Activated CD4-positive, alpha-beta T cell treated with anti-CD3 and anti-CD28 coated beads for 36 hours (primary cell): ENCODE data around the gene UQCRHL. TPM values are rescaled to one million over a fixed set of nuclear protein-coding genes. Genes with fewer than 3 reads are reported as not detected.

Experiments
- ATAC-seq: fragments of 200-7000 bp; cut with Tn5 transposase; one replicate; pipeline ENCODE4 v1.10.0; 2021; ENCODE audit warnings: mild to moderate bottlenecking, moderate library complexity
- CTCF ChIA-PET: fragments of 350-600 bp; sonication (Branson Sonifier 250); formaldehyde crosslinking; loops from one replicate; lab custom pipeline; 2021; ENCODE audit warnings: antibody characterized with exemption; lab: Charles Lee
- POLR2A ChIA-PET: fragments of 350-600 bp; sonication (Branson Sonifier 250); formaldehyde crosslinking; loops from one replicate; lab custom pipeline; 2021; ENCODE audit warnings: antibody characterized with exemption, inconsistent platforms; lab: Charles Lee
- DNase-seq: peaks from one replicate; pipeline ENCODE4 v3.0.0-alpha.2; 2020
- H3K27ac Mint-ChIP-seq: one replicate; pipeline ENCODE4 v1.8.0; 2021; ENCODE audit warnings: mixed read lengths
- H3K27me3 Mint-ChIP-seq: one replicate; pipeline ENCODE4 v1.8.0; 2021; ENCODE audit warnings: mixed read lengths
- H3K36me3 Mint-ChIP-seq: one replicate; pipeline ENCODE4 v1.8.0; 2021; ENCODE audit warnings: low read depth, mixed read lengths
- H3K4me1 Mint-ChIP-seq: one replicate; pipeline ENCODE4 v1.8.0; 2021; ENCODE audit warnings: mixed read lengths
- H3K4me3 Mint-ChIP-seq: one replicate; pipeline ENCODE4 v1.8.0; 2021; ENCODE audit warnings: mild to moderate bottlenecking, moderate library complexity, mixed read lengths
- H3K9me3 Mint-ChIP-seq: one replicate; pipeline ENCODE4 v1.8.0; 2021; ENCODE audit warnings: low read depth, mixed read lengths
- intact Hi-C, 2 experiments: fragments of 100-400 bp; cut with DNase I in 1 of 2; cut with micrococcal nuclease in 1 of 2; formaldehyde crosslinking; loops; one replicate each; pipeline versions ENCODE4 v1.14.2 to v1.15.1; 2022 to 2024; cut with DNase I, micrococcal nuclease
- total RNA-seq, 2 experiments: library from RNA; stranded (reverse); gene quantifications; one replicate each; pipeline ENCODE4 v1.2.3, GENCODE V29; 2021

Gene UQCRHL
- total RNA-seq, 2 experiments from 2014 or later = 1.4 to 1.9 TPM

DNA sequence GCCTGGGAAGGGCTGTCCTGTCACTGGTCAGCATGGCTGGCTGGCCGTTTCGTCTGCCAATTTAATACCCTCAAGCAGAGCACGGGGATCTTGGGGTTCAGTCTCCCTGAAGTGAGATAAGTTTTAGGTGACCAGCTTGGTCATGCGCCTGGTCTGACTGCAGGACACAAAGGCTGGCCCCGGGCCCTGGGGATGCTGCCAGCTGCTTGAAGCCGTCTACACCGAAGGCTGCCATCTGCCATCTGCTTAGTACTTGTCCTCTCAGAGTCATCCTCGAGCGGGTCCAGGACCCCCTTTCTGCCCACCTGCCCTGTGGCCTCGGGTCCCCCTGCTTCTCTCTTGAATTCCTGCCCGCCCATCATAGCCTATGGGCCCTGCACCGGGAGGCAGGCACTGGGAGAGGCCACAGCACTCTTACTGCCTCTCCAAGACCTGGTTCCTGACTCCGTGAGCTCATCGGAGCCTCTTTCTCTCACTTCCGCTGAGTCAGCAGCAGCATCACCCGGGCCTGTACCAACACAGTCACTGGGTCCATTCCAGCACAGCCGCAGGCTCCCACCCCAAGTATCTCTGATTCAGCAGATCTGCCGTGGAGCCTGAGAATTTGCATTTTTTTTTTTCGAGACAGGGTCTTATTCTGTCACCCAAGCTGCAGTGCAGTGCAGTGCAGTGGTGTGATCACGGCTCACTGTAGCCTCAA is 41.8 kb downstream of the UQCRHL start:
- Mint-ChIP-seq H3K36me3 (no peaks in the 10 kb centered on the region), H3K9me3 (no peaks in the 10 kb centered on the region), H3K27ac (no peak overlapping the region), H3K27me3 (peaks cover 6% of the 10 kb centered on the region), H3K4me3 (no peak overlapping the region), H3K4me1 (no peaks in the 10 kb centered on the region)
- intact Hi-C loops = no loop called here
- POLR2A ChIA-PET = no interaction called here
- DNase-seq (no peak), ATAC-seq (no peak)
- CTCF ChIA-PET = interaction anchor here (0.6 to 0.8 kb wide), 2 partner anchors 9 to 13 kb away, joined by 3 to 4 read pairs; no protein-coding TSS in a partner anchor

DNA sequence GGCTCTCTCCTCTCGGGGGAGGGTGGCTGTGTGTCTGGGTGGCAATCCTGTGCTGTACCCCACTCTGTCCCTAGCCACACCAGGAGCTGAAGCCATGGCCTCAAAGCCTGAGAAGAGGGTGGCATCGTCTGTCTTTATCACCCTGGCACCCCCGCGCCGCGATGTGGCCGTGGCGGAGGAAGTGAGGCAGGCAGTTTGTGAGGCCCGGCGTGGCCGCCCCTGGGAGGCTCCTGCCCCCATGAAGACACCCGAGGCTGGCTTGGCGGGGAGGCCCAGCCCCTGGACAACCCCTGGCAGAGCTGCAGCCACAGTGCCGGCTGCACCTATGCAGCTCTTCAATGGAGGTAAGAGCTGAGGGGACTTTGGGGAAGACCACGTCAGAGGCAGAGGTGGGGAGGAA is 42.6 kb downstream of the UQCRHL start:
- Mint-ChIP-seq H3K27me3 (peaks cover 7% of the 10 kb centered on the region), H3K36me3 (no peaks in the 10 kb centered on the region), H3K27ac (no peak overlapping the region), H3K4me3 (no peak overlapping the region), H3K9me3 (no peaks in the 10 kb centered on the region), H3K4me1 (no peaks in the 10 kb centered on the region)
- CTCF ChIA-PET = interaction anchor here (0.7 kb wide), 1 partner anchor 439 kb away, joined by 3 read pairs; no protein-coding TSS in a partner anchor
- no peak for DNase-seq
- no peak for ATAC-seq
- intact Hi-C loops = no loop called here
- POLR2A ChIA-PET = no interaction called here

DNA sequence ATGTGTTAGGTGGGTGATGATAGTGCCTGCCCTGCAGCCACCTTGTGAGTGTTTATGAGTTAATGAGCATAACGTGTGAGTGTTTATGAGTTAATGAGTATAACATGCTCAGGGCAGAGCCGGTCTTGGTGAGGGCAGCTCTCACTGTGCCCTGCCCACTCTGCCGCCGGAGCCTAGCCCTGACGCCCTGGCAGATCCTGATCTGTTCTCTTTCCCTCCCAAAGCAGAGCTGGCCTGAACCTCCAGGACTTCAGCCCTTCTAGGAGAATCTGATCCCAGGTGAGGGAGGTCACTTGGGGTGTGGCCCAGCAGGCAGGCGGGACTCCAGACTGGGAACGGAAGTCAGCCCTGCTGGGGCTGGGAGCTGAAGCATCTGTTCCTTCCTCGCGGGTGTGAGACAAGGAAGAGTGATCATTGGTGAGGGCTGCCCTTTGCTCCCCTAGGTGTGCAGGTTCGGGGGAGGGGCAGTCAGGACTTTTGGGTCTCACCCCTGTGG is 43.1 kb downstream of the UQCRHL start:
- H3K27ac Mint-ChIP-seq = no peak overlapping the region
- no peak overlapping the region for H3K4me3 Mint-ChIP-seq
- POLR2A ChIA-PET = no interaction called here
- no peak for ATAC-seq
- no peaks in the 10 kb centered on the region for H3K9me3 Mint-ChIP-seq
- CTCF ChIA-PET = interaction anchor here (0.7 kb wide), 1 partner anchor 439 kb away, joined by 3 read pairs; no protein-coding TSS in a partner anchor
- no peak for DNase-seq
- H3K27me3 Mint-ChIP-seq = peaks cover 10% of the 10 kb centered on the region
- no peaks in the 10 kb centered on the region for H3K36me3 Mint-ChIP-seq
- intact Hi-C loops = no loop called here
- H3K4me1 Mint-ChIP-seq = no peaks in the 10 kb centered on the region

DNA sequence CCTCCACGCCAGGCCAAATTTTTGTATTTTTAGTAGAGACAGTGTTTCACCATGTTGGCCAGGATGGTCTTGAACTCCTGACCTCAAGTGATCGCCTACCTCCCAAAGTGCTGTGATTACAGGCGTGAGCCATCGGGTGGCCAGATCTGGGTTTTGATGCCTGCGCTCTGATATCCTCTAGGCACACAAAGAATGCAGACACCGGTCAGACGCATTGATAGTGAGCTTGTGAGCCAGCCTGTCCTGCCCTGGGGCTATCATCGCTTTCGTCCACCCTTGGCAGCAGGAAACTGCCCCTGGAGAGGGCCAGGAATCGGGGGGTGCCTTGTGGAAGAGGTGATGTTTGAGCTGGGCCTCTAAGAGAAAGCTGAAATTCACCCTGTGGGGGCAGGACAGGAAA is 44.9 kb downstream of the UQCRHL start:
- ATAC-seq (no peak), DNase-seq (no peak)
- intact Hi-C loops = no loop called here
- Mint-ChIP-seq H3K27me3 (peaks cover 14% of the 10 kb centered on the region), H3K36me3 (no peaks in the 10 kb centered on the region), H3K27ac (no peak overlapping the region), H3K9me3 (no peaks in the 10 kb centered on the region), H3K4me3 (no peak overlapping the region), H3K4me1 (peaks cover 2% of the 10 kb centered on the region)
- CTCF ChIA-PET = interaction anchor here (0.7 to 0.8 kb wide), 2 partner anchors 263 to 1433 kb away, joined by 3 read pairs; no protein-coding TSS in a partner anchor
- POLR2A ChIA-PET = interaction anchor here (0.6 kb wide), 1 partner anchor 21 kb away, joined by 3 read pairs; no protein-coding TSS in a partner anchor

DNA sequence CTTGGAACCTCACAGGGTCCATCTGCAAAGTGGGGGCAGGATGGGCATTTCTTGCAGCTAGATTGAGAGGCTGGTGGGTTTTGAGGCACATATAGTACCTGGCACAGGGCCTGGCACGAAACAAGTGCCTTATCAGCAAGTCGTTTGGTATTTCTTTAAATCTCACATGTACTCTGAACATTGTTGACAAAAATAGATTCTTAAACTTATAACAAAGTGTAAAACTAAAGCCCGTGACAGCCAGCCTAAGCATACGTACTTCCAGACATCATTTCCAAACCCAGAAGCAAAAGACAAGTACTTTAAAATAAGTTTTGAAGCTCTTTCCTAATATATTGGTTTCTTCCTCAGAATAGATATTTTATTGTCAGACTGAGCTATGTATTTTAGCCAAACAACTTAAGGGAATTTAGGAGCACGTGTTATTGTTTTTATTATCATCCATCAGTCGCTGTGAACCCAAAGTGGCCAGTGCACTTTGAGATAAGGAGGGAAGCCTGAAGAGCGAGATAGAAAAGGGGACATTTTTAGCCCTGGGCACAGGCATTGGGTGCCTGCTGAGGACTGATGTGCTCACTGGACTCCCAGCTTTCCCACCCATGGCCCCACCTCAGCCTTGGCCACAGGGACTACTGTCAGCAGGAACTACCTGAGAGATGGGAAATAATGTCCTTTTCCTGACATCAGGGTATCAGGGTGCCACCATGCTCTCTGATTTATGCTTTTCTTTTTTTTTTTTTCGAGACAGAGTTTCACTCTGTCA is 45.9 kb downstream of the UQCRHL start:
- no peak overlapping the region for H3K27ac Mint-ChIP-seq
- no peak for DNase-seq
- no peak for ATAC-seq
- no peaks in the 10 kb centered on the region for H3K36me3 Mint-ChIP-seq
- H3K4me3 Mint-ChIP-seq = no peak overlapping the region
- intact Hi-C loops = no loop called here
- CTCF ChIA-PET = interaction anchor here (0.6 kb wide), 1 partner anchor 57 kb away, joined by 3 read pairs; no protein-coding TSS in a partner anchor
- H3K27me3 Mint-ChIP-seq = peaks cover 22% of the 10 kb centered on the region
- peaks cover 2% of the 10 kb centered on the region for H3K4me1 Mint-ChIP-seq
- no peaks in the 10 kb centered on the region for H3K9me3 Mint-ChIP-seq
- POLR2A ChIA-PET = interaction anchor here (0.6 kb wide), 1 partner anchor 20 kb away, joined by 3 read pairs; no protein-coding TSS in a partner anchor

DNA sequence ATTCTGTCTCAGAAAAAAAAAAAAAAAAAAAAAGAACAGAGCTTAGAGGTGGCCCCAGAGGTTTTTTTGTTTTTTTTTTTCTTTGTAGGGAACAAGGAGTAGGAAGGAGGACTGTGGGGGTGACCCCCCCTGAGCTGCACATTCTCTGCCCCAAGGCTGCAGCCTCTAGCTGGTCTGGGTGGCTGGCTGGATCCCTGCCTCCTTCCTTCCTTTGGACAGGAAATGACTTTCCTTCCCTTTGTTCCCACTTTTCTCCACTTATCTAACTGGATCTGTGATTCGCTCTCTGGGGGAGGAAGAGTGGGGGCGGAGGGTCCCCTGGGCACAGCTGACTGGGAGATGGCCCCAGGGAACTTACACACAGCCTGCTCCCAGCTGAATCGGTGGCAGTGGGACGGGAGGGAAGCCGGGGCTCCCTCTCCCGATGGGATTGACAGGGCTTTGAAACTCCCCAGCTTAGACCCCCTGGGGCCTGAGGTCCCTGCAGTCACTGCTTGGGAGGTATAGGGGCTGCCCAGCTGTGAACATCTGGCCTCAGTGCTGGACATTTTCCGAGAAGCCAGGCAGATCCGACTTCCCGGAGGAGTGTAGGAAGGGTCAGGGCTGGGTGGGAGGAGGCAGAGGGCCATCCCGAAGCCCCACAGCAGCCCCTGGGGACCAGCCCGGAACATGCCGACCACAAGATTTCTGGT is 46.8 kb downstream of the UQCRHL start:
- intact Hi-C loops = no loop called here
- ATAC-seq (no peak), DNase-seq (no peak)
- no peaks in the 10 kb centered on the region for H3K36me3 Mint-ChIP-seq
- CTCF ChIA-PET = interaction anchor here (1.2 kb wide), 1 partner anchor 31 kb away, joined by 3 read pairs; no protein-coding TSS in a partner anchor
- no peaks in the 10 kb centered on the region for H3K9me3 Mint-ChIP-seq
- POLR2A ChIA-PET = no interaction called here
- peaks cover 28% of the 10 kb centered on the region for H3K27me3 Mint-ChIP-seq
- H3K4me1 Mint-ChIP-seq = peaks cover 8% of the 10 kb centered on the region
- H3K4me3 Mint-ChIP-seq = no peak overlapping the region
- H3K27ac Mint-ChIP-seq = no peak overlapping the region

DNA sequence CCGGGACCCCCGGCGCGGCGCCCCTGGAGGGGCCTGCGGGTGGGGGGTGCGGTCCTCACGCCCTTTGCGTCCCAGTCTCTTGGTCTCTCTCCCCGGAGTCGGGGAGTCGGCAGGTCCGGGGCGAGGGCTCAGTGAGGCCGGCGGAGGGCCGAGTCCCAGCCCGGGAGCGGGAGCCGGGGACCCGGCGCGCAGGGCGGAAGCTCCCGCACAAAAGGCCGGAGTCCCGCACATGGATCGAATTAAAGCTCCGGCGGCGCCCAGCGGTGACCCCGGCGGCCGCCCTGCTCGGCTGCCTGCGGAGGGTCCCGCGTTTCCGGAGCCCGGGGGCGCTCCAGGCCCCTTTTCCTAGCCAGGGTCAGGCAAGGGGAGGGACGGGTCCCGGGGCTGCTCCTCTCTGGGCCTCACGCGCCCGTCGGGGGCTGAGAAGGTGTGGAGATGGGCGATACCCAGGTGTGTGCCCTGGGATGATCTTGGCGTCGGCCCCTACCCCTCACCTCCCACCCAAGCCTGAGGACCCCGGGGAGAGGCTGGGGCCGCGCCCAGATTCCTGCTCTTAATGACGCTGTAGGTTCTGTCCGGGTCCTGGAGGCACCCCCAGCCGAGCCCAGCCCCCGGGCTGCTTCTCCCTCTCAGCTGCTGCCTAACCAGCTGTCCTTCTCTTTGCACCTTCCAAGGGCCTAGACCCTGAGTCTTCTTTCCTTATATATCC is 48.3 kb downstream of the UQCRHL start:
- ATAC-seq (peak; percentile 34), DNase-seq (peak; percentile 15)
- POLR2A ChIA-PET = no interaction called here
- Mint-ChIP-seq H3K36me3 (no peaks in the 10 kb centered on the region), H3K27ac (no peak overlapping the region), H3K4me3 (no peak overlapping the region), H3K4me1 (peaks cover 8% of the 10 kb centered on the region), H3K9me3 (no peaks in the 10 kb centered on the region), H3K27me3 (peaks cover 32% of the 10 kb centered on the region)
- CTCF ChIA-PET = interaction anchor here (0.7 kb wide), 1 partner anchor 274 kb away, joined by 3 read pairs; no protein-coding TSS in a partner anchor
- intact Hi-C loops = no loop called here

DNA sequence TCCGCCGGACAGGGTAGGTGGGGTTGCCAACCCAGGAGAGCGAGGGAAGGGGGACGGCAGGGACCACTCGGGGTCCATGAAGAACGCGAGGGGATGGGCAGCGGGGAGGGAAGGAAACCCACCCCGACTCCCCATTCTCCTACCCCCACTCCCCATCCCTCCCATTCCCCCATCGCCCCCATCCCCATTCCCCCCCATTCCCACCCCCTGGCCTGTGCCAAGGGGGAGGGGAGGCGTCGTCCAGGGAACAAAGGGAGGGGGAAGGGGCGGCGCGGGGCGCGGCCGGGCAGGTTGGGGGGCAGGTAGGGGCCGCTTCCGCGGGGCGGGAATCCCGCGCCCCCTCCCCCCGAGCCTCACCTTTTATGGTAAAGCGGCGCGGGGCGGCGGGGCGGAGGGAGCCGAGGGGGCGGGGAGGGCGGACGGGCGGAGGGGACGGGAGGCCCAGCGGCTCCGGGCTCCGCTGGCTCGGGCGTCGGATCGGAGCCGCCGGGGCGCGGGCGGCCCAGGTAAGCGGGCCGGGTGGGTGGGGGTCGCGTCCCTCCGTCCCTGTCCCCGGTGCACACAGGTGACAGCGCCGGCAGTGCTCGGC is 49.0 kb downstream of the UQCRHL start, which contains the start of gene FBLIM1:
TSS of gene FBLIM1 (plus strand) at position 453 of the 589 bp plus-strand sequence. CDS start 6,189 bp downstream, outside the sequence.
- no peaks in the 10 kb centered on the region for H3K36me3 Mint-ChIP-seq

DNA sequence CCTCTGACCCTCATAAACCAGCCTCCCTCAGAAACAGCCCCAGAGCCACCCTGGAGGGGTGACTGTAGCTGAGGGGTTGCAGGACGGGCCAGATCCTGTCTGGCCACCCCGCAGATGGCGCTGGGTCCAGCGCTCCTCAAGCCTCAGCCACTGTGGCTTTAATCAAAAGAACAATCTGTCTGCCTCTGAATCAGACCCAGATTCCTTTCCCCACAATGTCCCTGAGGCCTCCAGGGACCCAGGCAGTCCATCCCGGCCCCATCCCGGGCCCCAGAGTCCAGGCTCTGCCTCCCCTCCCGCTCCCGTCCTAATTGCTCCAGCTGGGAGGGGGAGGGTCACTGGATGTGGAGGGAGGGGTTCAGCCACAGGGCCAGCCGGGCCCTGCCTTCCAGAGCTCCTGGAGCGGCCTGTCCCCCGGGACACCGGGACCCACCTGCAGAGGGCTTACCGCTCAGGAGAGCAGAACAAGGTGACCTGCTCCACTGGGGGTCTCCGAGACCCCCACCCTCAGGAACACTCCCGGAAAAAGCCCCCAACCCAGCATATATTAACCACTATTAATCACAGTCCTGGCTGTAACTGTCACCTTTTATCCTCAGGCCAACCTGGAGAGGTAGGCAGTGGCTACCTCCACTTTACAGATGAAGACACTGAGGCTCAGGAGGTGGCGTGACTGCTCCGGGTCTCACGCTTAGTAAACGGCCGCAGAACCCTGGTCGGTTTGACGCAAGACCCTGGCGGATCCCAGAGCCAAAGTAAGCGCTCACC is 49.7 kb downstream of the UQCRHL start:
- Mint-ChIP-seq H3K4me3 (peak overlapping the region; percentile 47), H3K4me1 (peaks cover 8% of the 10 kb centered on the region), H3K27ac (no peak overlapping the region), H3K9me3 (no peaks in the 10 kb centered on the region), H3K36me3 (no peaks in the 10 kb centered on the region), H3K27me3 (peaks cover 32% of the 10 kb centered on the region)
- CTCF ChIA-PET = interaction anchor here (0.7 kb wide), 1 partner anchor 14 kb away, joined by 3 read pairs; no protein-coding TSS in a partner anchor
- intact Hi-C loops = no loop called here
- POLR2A ChIA-PET = no interaction called here
- DNase-seq = no peak
- no peak for ATAC-seq

More for the DNA sequence above, 49.0 kb downstream of the UQCRHL start, which contains the start of gene FBLIM1:
- ATAC-seq = peak; percentile 34
- no peak within 1 kb of the TSS for H3K27ac Mint-ChIP-seq
- peak within 1 kb of the TSS; percentile 47 for H3K4me3 Mint-ChIP-seq
- no peaks in the 10 kb centered on the region for H3K9me3 Mint-ChIP-seq
- CTCF ChIA-PET = interaction anchor here (0.7 kb wide), 1 partner anchor 13 kb away, joined by 3 read pairs; no protein-coding TSS in a partner anchor
- peaks cover 8% of the 10 kb centered on the region for H3K4me1 Mint-ChIP-seq
- H3K27me3 Mint-ChIP-seq = peaks cover 32% of the 10 kb centered on the region
- POLR2A ChIA-PET = no interaction called here
- intact Hi-C loops = no loop called here
- DNase-seq = peak; percentile 25
